Adrenal gland (tissue), 5 donors: ENCODE data around the gene POLR2A.

ENCODE experiments used
- CTCF ChIP-seq, 6 experiments: fragments of 450-650 bp in 4 of 6; fragments of 200-600 bp in 2 of 6; sonication (generic) in 1 of 6; IDR thresholded peaks; 1 replicate in 5 of 6; 2 replicates in 1 of 6; pipeline versions ENCODE4 v1.5.1 to v1.8.0; 2016 to 2021; ENCODE audit warnings: antibody characterized with exemption in 6 of 6, mild to moderate bottlenecking in 2 of 6, moderate library complexity in 1 of 6
- POLR2A ChIP-seq, 2 donors: fragments of 450-650 bp; IDR thresholded peaks; one replicate each; pipeline ENCODE4 v1.6.1; 2017; ENCODE audit warnings: antibody characterized with exemption in 2 of 2, mild to moderate bottlenecking in 2 of 2, moderate library complexity in 1 of 2
- donor health status: DM: no; HTN: no; CAD: no.

GRCh38 chr17:7515911-7516610 is 31.9 kb downstream of the POLR2A start:
- TF ChIP-seq CTCF (IDR thresholded peaks at IDR 0.05) (no peak), POLR2A (IDR thresholded peaks at IDR 0.05) (no peak)
